Osteoblast (primary cell): ENCODE measurements around the gene KCNJ10. TPM values are rescaled to one million over a fixed set of nuclear protein-coding genes. Genes with fewer than 3 reads are reported as not detected.

Source experiments
- DNase-seq: peaks from one replicate; pipeline ENCODE4 v3.0.0; 2011; ENCODE audit warnings: low spot score, mixed read lengths; ENCODE audit not compliant: insufficient read length; ENCODE audit errors: missing footprints
- H2AFZ ChIP-seq: 2 replicates; pipeline ENCODE4 v1.6.0; 2011; ENCODE audit warnings: mild to moderate bottlenecking, low read length
- H3K27ac ChIP-seq: 2 replicates; pipeline ENCODE4 v1.5.1; 2011; ENCODE audit warnings: mild to moderate bottlenecking, low read depth, low read length, moderate library complexity
- H3K27me3 ChIP-seq: 2 replicates; pipeline ENCODE4 v1.6.0; 2012; ENCODE audit warnings: mild to moderate bottlenecking, control low read depth, inconsistent platforms, low read length, moderate library complexity; ENCODE audit not compliant: insufficient read depth
- H3K36me3 ChIP-seq: 2 replicates; pipeline ENCODE4 v1.5.1; 2011; ENCODE audit warnings: mild to moderate bottlenecking, low read length, control low read depth, moderate library complexity; ENCODE audit not compliant: insufficient read depth
- H3K4me1 ChIP-seq: 2 replicates; pipeline ENCODE4 v1.5.1; 2011; ENCODE audit warnings: mild to moderate bottlenecking, low read length, control low read depth, moderate library complexity; ENCODE audit not compliant: insufficient read depth
- H3K4me2 ChIP-seq: 2 replicates; pipeline ENCODE4 v1.6.0; 2011; ENCODE audit warnings: mild to moderate bottlenecking, low read length; ENCODE audit not compliant: insufficient read depth
- H3K4me3 ChIP-seq: fragments of 200-600 bp; sonication (generic); 3 replicates; pipeline ENCODE4 v1.5.1; 2012; ENCODE audit warnings: mild to moderate bottlenecking, low read length, inconsistent platforms; ENCODE audit not compliant: insufficient read depth
- H3K79me2 ChIP-seq: 2 replicates; pipeline ENCODE4 v1.6.0; 2012; ENCODE audit warnings: mild to moderate bottlenecking, low read length, control low read depth, inconsistent platforms; ENCODE audit not compliant: insufficient read depth
- H3K9me3 ChIP-seq: 2 replicates; pipeline ENCODE4 v1.5.1; 2011; ENCODE audit warnings: low read depth, low read length, control low read depth
- H4K20me1 ChIP-seq: 2 replicates; pipeline ENCODE4 v1.6.0; 2012; ENCODE audit warnings: mild to moderate bottlenecking, low read length, control low read depth; ENCODE audit not compliant: insufficient read depth
- total RNA-seq: library from RNA; depleted of rRNA; stranded (reverse); fragments of >200 nt; gene quantifications from 2 replicates; pipeline ENCODE4 v1.2.3, GENCODE V29; 2012
- TF ChIP-seq, protein P1 (sequence below): IDR thresholded peaks from 2 replicates; pipeline ENCODE4 v1.5.1; 2011; ENCODE audit warnings: mild to moderate bottlenecking, low read depth, low read length, moderate library complexity; ENCODE audit errors: extremely low read depth

The KCNJ10 gene
- total RNA-seq, 1 donor = not detected

DNA sequence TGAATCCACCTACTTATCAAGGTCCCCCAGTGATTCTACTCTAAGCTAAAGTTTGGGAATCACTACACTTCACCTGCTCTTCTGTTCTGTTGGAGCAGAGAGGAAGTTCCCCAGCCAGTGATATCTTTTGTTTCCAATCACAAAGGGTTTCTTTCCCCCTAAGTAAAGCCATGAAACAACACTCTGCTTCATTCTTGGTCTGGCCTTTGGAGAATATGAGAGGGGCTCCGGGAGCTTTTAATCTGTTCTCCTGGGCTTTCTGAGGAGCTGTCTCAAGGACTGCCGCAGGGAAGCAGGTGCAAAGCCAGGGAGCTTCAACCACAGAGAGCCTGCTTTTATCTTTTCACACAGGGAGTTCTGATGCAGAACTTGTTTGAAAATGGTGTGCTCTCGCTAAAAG is 105.8 kb downstream of the KCNJ10 start:
- Histone ChIP-seq H4K20me1 (no peaks in the 10 kb centered on the region), H3K9me3 (no peaks in the 10 kb centered on the region), H3K27me3 (no peaks in the 10 kb centered on the region), H3K27ac (no peak overlapping the region), H3K36me3 (no peaks in the 10 kb centered on the region), H3K4me1 (peaks cover 13% of the 10 kb centered on the region), H3K4me2 (no peak overlapping the region), H3K79me2 (peaks cover 24% of the 10 kb centered on the region), H3K4me3 (no peak overlapping the region), H2AFZ (no peak overlapping the region)
- no peak for DNase-seq
- TF ChIP-seq, protein P1, sequence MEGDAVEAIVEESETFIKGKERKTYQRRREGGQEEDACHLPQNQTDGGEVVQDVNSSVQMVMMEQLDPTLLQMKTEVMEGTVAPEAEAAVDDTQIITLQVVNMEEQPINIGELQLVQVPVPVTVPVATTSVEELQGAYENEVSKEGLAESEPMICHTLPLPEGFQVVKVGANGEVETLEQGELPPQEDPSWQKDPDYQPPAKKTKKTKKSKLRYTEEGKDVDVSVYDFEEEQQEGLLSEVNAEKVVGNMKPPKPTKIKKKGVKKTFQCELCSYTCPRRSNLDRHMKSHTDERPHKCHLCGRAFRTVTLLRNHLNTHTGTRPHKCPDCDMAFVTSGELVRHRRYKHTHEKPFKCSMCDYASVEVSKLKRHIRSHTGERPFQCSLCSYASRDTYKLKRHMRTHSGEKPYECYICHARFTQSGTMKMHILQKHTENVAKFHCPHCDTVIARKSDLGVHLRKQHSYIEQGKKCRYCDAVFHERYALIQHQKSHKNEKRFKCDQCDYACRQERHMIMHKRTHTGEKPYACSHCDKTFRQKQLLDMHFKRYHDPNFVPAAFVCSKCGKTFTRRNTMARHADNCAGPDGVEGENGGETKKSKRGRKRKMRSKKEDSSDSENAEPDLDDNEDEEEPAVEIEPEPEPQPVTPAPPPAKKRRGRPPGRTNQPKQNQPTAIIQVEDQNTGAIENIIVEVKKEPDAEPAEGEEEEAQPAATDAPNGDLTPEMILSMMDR = no peak

DNA sequence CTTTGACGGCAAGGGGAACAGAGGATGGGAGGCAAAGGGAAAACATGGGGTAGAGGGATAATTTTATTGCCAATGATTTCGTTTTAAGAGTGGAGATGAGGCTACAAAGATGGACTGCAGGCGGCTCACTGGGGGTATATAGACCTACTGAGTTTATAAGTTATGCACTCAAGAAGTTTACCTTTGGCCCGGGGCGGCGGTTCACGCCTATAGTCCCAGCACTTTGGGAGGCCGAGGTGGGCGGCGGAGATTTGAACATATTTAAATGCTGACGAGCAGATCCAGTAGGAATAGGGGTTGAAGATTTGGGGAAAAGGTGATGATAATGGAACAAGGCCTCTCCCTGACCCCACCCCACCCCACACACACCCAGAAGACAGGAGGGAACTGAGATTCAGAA is 107.8 kb downstream of the KCNJ10 start:
- Histone ChIP-seq H3K4me2 (peak overlapping the region; percentile 82), H3K9me3 (no peaks in the 10 kb centered on the region), H3K36me3 (no peaks in the 10 kb centered on the region), H3K27ac (no peak overlapping the region), H3K4me3 (peak overlapping the region; percentile 63), H3K27me3 (no peaks in the 10 kb centered on the region), H2AFZ (no peak overlapping the region), H3K4me1 (peaks cover 13% of the 10 kb centered on the region), H3K79me2 (peaks cover 24% of the 10 kb centered on the region), H4K20me1 (no peaks in the 10 kb centered on the region)
- no peak for DNase-seq
- TF ChIP-seq, protein P1 = no peak

DNA sequence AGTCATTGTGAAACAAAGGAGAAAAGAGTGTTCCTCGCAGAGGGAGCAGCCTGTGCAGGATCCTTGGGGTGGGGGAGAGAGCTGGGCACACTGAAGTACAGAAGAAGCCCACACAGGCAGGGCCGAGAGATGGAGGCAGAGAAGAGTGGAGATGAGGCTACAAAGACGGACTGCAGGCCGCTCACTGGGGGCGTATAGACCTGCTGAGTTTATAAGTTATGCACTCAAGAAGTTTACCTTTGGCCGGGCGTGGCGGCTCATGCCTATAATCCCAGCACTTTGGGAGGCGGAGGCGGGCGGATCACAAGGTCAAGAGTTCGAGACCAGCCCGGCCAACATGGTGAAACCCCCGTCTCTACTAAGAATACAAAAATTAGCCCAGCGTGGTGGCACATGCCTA is 108.3 kb downstream of the KCNJ10 start:
- H3K27me3 ChIP-seq = no peaks in the 10 kb centered on the region
- peaks cover 24% of the 10 kb centered on the region for H3K79me2 ChIP-seq
- no peaks in the 10 kb centered on the region for H4K20me1 ChIP-seq
- H3K4me3 ChIP-seq = peak overlapping the region; percentile 63
- peaks cover 13% of the 10 kb centered on the region for H3K4me1 ChIP-seq
- H3K4me2 ChIP-seq = peak overlapping the region; percentile 82
- no peak for DNase-seq
- peak overlapping the region; percentile 51 for H3K27ac ChIP-seq
- peak overlapping the region; percentile 16 for H2AFZ ChIP-seq
- no peaks in the 10 kb centered on the region for H3K9me3 ChIP-seq
- TF ChIP-seq, protein P1 = no peak
- no peaks in the 10 kb centered on the region for H3K36me3 ChIP-seq

DNA sequence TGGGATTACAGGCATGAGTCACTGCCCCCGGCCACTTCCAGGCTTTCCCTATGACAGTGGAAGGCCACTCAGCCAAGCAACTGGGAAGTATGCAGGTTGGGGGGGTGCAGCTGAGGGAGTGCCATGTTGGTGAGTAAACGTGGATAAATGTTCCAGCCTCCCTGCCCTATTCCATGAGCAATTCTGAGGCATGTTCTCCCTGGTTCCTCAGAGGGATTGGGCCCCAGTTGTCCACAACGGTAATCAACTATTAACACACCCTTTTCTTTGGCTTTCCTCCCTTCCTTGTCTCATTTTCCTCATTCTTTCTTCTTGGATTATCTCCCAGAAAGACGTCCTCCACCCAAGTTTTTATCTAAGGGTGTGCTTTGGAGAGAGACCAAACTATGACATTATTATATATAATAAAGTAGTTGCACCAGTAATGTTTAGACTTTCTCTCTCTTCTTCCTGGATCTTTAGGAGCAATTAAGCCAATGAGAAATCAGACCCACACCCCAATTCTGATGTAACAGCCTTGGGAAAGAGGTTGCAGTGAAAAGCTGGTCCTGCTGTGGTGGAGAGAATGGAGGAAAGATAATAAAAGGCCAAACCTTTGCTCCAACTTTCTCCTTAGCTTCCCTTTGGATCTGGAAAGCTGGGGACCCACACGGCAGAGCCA is 109.1 kb downstream of the KCNJ10 start:
- peak overlapping the region; percentile 16 for H2AFZ ChIP-seq
- peak overlapping the region; percentile 51 for H3K27ac ChIP-seq
- peaks cover 13% of the 10 kb centered on the region for H3K4me1 ChIP-seq
- H3K4me3 ChIP-seq = peak overlapping the region; percentile 63
- TF ChIP-seq, protein P1 = no peak
- no peaks in the 10 kb centered on the region for H3K36me3 ChIP-seq
- H3K9me3 ChIP-seq = no peaks in the 10 kb centered on the region
- no peaks in the 10 kb centered on the region for H4K20me1 ChIP-seq
- no peaks in the 10 kb centered on the region for H3K27me3 ChIP-seq
- H3K4me2 ChIP-seq = peak overlapping the region; percentile 82
- peak; percentile 86 for DNase-seq
- H3K79me2 ChIP-seq = peaks cover 24% of the 10 kb centered on the region
